Measurements from ENCODE around the gene LRP8. TPM values are rescaled to one million over a fixed set of nuclear protein-coding genes. Genes with fewer than 3 reads are reported as not detected.

LRP8 gene
- total RNA-seq, 2 donors from 2014 or later = 4.7 to 15.3 TPM

DNA sequence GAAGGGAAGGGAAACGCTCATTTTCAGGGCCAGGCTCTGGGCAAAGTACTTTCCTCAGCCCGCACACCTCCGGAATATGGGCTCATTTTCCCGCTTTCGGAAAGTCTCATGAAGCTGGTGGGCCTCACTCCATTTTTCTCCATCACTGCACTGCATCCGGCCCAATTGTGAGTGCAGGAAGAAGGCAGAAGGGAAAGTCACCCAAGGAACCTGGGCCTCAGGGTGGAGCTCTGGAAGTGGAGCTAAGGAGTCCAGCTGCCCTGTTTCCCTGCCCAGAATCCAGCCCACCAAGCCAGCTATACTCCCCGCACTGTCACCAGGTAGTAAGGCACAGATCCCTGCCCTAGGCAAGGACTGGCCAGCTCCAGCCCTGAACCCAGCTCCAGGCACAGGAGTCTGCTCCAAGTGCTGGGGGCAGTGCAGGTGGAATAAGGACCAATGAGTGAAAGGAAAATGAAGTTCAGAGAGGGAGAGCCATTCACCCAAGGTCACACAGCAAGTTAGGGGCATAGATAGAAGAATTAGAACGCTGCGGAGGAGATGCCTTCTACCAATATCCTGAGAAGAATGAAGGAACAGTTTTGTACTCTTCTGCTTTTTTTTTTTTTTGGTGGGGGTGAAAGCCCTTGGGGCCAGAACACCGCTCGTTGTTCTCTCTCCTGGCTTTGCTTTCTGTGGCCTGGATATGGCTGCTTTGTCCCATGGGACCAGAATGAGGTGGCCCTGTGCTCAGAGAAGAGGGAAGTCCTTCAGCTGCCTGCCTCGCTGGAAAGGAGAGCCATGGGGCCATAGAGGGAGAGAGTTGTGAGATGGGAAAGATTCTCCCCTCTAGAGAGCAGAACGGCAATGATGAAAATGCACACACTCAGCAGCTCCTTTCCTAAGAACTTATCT is 10.0 kb downstream of the LRP8 start:
- DNase-seq = no peak
- no peak overlapping the region for H3K27ac ChIP-seq
- no peaks in the 10 kb centered on the region for H3K4me1 ChIP-seq
- H3K27me3 ChIP-seq = no peaks in the 10 kb centered on the region
- H3K9me3 ChIP-seq = no peaks in the 10 kb centered on the region
- intact Hi-C loops (cut with DNase I) = no loop called here
- H3K9ac ChIP-seq (ENCODE audit: low read depth in 2 of 2, low read length in 2 of 2) = no peak overlapping the region
- TF ChIP-seq, protein P1, sequence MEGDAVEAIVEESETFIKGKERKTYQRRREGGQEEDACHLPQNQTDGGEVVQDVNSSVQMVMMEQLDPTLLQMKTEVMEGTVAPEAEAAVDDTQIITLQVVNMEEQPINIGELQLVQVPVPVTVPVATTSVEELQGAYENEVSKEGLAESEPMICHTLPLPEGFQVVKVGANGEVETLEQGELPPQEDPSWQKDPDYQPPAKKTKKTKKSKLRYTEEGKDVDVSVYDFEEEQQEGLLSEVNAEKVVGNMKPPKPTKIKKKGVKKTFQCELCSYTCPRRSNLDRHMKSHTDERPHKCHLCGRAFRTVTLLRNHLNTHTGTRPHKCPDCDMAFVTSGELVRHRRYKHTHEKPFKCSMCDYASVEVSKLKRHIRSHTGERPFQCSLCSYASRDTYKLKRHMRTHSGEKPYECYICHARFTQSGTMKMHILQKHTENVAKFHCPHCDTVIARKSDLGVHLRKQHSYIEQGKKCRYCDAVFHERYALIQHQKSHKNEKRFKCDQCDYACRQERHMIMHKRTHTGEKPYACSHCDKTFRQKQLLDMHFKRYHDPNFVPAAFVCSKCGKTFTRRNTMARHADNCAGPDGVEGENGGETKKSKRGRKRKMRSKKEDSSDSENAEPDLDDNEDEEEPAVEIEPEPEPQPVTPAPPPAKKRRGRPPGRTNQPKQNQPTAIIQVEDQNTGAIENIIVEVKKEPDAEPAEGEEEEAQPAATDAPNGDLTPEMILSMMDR (IDR thresholded peaks at IDR 0.05) = no peak
- no peaks in the 10 kb centered on the region for H3K36me3 ChIP-seq
- no peak overlapping the region for H3K4me3 ChIP-seq

DNA sequence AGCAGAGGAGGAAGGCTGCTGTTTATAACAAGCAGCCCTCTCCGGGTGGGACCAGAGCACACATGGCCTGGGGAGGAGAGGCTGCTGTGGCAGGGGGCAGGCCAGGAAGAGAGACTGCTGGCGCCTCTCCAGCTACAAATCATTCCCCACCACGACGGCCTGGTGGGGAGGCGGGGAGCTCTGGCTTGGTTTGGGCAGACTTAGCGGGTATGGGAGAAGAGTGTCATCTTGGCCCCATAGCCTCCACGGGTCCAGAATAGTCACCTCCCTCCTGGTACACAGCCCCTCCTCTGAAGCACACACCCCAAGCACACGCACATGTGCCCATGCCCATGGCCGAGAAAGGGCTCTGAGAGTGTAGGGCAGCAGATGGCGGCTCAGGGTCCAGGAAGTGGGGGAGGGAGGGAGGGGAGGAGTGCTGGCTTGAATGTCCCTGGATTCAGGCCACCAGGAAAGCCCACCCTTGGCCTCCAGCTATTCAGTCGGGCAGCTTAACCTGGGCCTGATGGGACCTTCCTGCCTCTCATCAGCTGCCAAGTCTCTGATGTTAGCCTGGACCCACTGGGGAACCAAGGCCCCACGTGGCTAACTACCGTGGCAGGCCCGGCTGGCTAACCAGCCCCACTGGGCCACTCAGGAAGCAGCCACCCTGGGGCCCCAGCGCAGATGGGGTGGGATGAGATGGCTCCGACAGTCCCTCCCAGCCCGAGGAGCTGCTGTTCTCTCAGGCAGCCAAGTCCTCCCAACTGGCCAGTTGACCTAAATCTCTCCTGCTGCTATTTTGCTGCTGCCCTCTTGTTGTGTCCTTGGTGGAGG is 10.9 kb downstream of the LRP8 start:
- Histone ChIP-seq H3K4me3 (no peak overlapping the region), H3K9me3 (no peaks in the 10 kb centered on the region), H3K27ac (no peak overlapping the region), H3K4me1 (no peaks in the 10 kb centered on the region), H3K27me3 (no peaks in the 10 kb centered on the region), H3K36me3 (no peaks in the 10 kb centered on the region), H3K9ac (ENCODE audit: low read depth in 2 of 2, low read length in 2 of 2) (no peak overlapping the region)
- TF ChIP-seq, protein P1 (IDR thresholded peaks at IDR 0.05) = no peak
- no peak for DNase-seq
- intact Hi-C loops (cut with DNase I) = no loop called here

DNA sequence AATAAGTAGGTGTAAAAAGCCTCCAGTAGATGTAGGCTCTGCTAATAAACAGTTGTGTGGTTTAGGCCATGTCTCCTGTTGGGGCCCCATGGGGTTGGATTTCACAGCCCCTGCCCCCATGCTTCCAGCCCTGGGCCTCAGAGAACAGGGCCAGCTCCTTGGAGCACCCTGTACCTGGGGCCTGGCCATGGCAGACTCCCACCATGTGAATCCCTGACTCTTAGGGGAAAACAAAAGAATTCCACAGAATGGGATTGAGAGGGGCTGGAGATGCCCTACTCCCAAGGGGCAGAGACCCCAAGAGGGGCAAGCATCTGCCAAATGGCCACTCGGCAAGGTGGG is 11.5 kb downstream of the LRP8 start:
- H3K27ac ChIP-seq = no peak overlapping the region
- no peaks in the 10 kb centered on the region for H3K4me1 ChIP-seq
- DNase-seq = no peak
- TF ChIP-seq, protein P1 (IDR thresholded peaks at IDR 0.05) = no peak
- intact Hi-C loops (cut with DNase I) = no loop called here
- no peak overlapping the region for H3K4me3 ChIP-seq
- no peaks in the 10 kb centered on the region for H3K27me3 ChIP-seq
- H3K9me3 ChIP-seq = no peaks in the 10 kb centered on the region
- no peaks in the 10 kb centered on the region for H3K36me3 ChIP-seq
- no peak overlapping the region for H3K9ac ChIP-seq (ENCODE audit: low read depth in 2 of 2, low read length in 2 of 2)

DNA sequence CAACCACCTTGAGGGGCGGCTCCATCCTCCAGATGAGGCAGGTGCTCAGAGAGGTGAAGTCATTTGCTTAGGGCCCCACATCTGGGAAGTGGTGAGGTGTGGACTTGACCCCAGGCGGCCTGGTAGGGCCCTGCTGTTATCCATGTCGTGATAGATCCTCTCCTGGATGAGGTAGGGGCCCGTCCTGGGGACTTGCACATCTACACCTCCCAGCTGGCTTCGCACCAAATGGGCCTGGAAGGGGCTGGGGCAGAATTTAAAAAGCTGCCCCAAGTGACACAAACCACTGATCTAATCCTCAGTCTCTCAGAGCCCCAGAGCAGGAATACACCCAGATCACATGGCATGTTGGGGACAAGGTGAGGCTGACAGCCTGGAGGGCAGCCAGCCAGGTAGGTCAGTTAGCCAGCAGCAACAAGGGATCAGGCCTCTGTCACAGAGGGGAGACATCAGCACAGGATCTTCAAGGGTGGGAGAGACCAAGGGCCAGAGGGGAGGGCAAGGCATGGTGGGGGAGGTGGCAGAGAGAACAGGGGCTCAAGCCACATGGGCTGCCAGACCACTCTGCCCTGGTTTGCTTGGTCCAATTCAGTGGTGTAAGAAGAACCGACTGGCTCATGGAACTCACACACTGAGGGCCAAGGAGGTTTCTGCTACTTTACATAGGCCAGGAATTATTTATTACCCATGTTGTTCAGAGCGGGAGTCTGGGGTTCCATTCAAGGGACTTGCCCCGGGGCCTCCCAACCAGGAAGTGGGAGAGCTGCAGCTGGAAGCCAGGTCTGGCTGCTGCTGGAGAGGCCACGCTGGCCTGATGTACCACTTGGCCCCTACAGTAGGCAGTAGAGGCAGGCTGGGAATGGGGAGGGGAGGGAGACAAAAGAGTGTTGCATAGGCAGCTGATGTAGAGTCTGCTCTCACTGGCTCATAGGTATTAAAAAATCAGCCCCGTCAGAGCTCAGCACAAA is 12.1 kb downstream of the LRP8 start:
- TF ChIP-seq, protein P1 (IDR thresholded peaks at IDR 0.05) = no peak
- H3K9ac ChIP-seq (ENCODE audit: low read depth in 2 of 2, low read length in 2 of 2) = no peak overlapping the region
- no peaks in the 10 kb centered on the region for H3K9me3 ChIP-seq
- H3K27me3 ChIP-seq = no peaks in the 10 kb centered on the region
- no peak overlapping the region for H3K4me3 ChIP-seq
- no peaks in the 10 kb centered on the region for H3K4me1 ChIP-seq
- H3K36me3 ChIP-seq = no peaks in the 10 kb centered on the region
- no peak for DNase-seq
- intact Hi-C loops (cut with DNase I) = no loop called here
- H3K27ac ChIP-seq = no peak overlapping the region

DNA sequence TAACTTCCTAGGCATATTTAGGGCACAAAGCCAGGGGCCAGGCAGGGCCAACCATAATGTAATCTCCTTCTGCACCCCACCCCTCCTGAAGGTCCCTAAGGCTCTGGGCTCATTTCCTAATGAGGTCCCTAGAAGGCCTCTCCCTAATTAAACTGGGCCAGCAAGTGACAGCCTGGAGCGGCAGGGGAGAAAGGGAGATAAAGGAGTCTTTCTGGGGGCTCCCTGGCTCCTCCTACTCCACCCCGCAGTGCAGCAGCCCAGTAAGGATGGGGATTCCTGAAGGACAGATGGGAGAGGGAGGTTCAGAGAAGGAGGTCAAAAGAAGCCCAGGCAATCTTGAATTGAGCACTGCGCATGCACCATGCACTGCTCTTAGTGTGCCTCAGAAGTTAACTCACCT is 12.8 kb downstream of the LRP8 start:
- no peak for DNase-seq
- Histone ChIP-seq H3K27ac (no peak overlapping the region), H3K36me3 (no peaks in the 10 kb centered on the region), H3K9me3 (no peaks in the 10 kb centered on the region), H3K9ac (ENCODE audit: low read depth in 2 of 2, low read length in 2 of 2) (no peak overlapping the region), H3K27me3 (no peaks in the 10 kb centered on the region), H3K4me3 (no peak overlapping the region), H3K4me1 (no peaks in the 10 kb centered on the region)
- TF ChIP-seq, protein P1 (IDR thresholded peaks at IDR 0.05) = no peak
- intact Hi-C loops (cut with DNase I) = no loop called here
